HCT116 (cell line): ENCODE measurements around the gene GTF2I. TPM values are rescaled to one million over a fixed set of nuclear protein-coding genes. Genes with fewer than 3 reads are reported as not detected.
"Not testable (repeated sequence)": the region's sequence is repeated elsewhere in the genome, so short reads cannot be mapped to it uniquely, and the experiment has no call there.

Experiments used
- ATAC-seq: fragments of 200-7000 bp; cut with Tn5 transposase; 2 replicates; pipeline ENCODE4 v1.9.1; 2020; ENCODE audit warnings: mild to moderate bottlenecking, moderate library complexity
- BruUV-seq: library from RNA; stranded (reverse); fragments of 400-500 nt; replicated peaks from 2 replicates; lab custom pipeline; 2021; lab: Mats Ljungman, UMichigan
- CTCF ChIA-PET: fragments of 300-600 bp; sonication (Branson Sonifier 250); formaldehyde crosslinking; loops from one replicate; lab custom pipeline; 2021; ENCODE audit warnings: antibody characterized with exemption; lab: Charles Lee
- POLR2A ChIA-PET: fragments of 300-600, 350-600 bp; sonication (Branson Sonifier 250); formaldehyde crosslinking; loops from one replicate; lab custom pipeline; 2021; ENCODE audit warnings: antibody characterized with exemption; lab: Charles Lee
- RAD21 ChIA-PET, 2 experiments: fragments of 300-600 bp; sonication (Branson Sonifier 250); formaldehyde crosslinking; loops; one replicate each; lab custom pipeline; 2023; ENCODE audit warnings: low total read pairs in 2 of 2; ENCODE audit not compliant: uncharacterized antibody in 2 of 2, unreplicated experiment in 2 of 2, low non-redundant PET in 1 of 2; lab: Charles Lee
- DNase-seq: peaks from one replicate; pipeline ENCODE4 v3.0.0-alpha.2; 2010; ENCODE audit warnings: low read depth, low spot score
- H2AFZ ChIP-seq: fragments of 200-600 bp; shearing (Covaris generic), sonication (generic); 2 replicates; pipeline ENCODE4 v1.6.1; 2017; ENCODE audit warnings: low read depth, mixed run types, mixed read lengths, antibody characterized with exemption, low read length; ENCODE audit not compliant: poor library complexity, severe bottlenecking
- H3K27ac ChIP-seq: 2 replicates; pipeline ENCODE4 v1.5.1; 2012; ENCODE audit warnings: low read depth, low read length
- H3K27me3 ChIP-seq: fragments of 200-600 bp; sonication (generic); 2 replicates; pipeline ENCODE4 v1.6.1; 2016; ENCODE audit warnings: mixed run types, low read length, mixed read lengths; ENCODE audit not compliant: insufficient read depth
- H3K36me3 ChIP-seq, 2 experiments: fragments of 200-500 bp in 1 of 2; fragments of 200-600 bp in 1 of 2; sonication (Bioruptor generic) in 1 of 2; sonication (generic) in 1 of 2; 2 replicates each; pipeline versions ENCODE4 v1.5.1 to v1.6.1; 2014 to 2016; ENCODE audit warnings: low read length in 2 of 2, inconsistent platforms in 1 of 2, mixed read lengths in 1 of 2, mixed run types in 1 of 2; ENCODE audit not compliant: insufficient read depth in 2 of 2, control insufficient read depth in 1 of 2
- H3K4me1 ChIP-seq, 2 experiments: fragments of 200-600 bp in 1 of 2; sonication (generic) in 1 of 2; 2 replicates each; pipeline versions ENCODE4 v1.5.1 to v1.6.1; 2012 to 2017; ENCODE audit warnings: low read length in 2 of 2, inconsistent platforms in 1 of 2, mild to moderate bottlenecking in 1 of 2, mixed read lengths in 1 of 2, mixed run types in 1 of 2, moderate library complexity in 1 of 2; ENCODE audit not compliant: insufficient read depth in 2 of 2, control insufficient read depth in 1 of 2
- H3K4me2 ChIP-seq: fragments of 200-600 bp; sonication (generic); 2 replicates; pipeline ENCODE4 v1.6.1; 2017; ENCODE audit warnings: mixed run types, low read length, mixed read lengths
- H3K4me3 ChIP-seq, 2 experiments: fragments of 200-600 bp in 1 of 2; sonication (generic) in 1 of 2; replicated peaks in 1 of 2; 2 replicates each; pipeline ENCODE4 v1.5.1; 2011 to 2016; ENCODE audit warnings: low read length in 2 of 2, control low read depth in 1 of 2, low read depth in 1 of 2, mild to moderate bottlenecking in 1 of 2, mixed read lengths in 1 of 2, mixed run types in 1 of 2
- H3K79me2 ChIP-seq: fragments of 200-600 bp; sonication (generic); 2 replicates; pipeline ENCODE4 v1.6.1; 2017; ENCODE audit warnings: mild to moderate bottlenecking, mixed run types, low read length, moderate library complexity, mixed read lengths; ENCODE audit not compliant: insufficient read depth
- H3K9ac ChIP-seq: fragments of 200-600 bp; sonication (generic); 2 replicates; pipeline ENCODE4 v1.6.1; 2016; ENCODE audit warnings: low read length, mixed read lengths
- H3K9me2 ChIP-seq: fragments of 200-600 bp; sonication (generic), shearing (Covaris generic); 2 replicates; pipeline ENCODE4 v1.6.1; 2017; ENCODE audit warnings: mixed run types, mild to moderate bottlenecking, moderate library complexity; ENCODE audit not compliant: insufficient read depth
- H3K9me3 ChIP-seq, 2 experiments: fragments of 200-500 bp in 1 of 2; fragments of 200-600 bp in 1 of 2; sonication (Bioruptor generic) in 1 of 2; sonication (generic) in 1 of 2; 2 replicates each; pipeline ENCODE4 v1.6.1; 2014 to 2017; ENCODE audit warnings: low read length in 2 of 2, mixed read lengths in 2 of 2, inconsistent platforms in 1 of 2, low read depth in 1 of 2, mild to moderate bottlenecking in 1 of 2, mixed run types in 1 of 2, moderate library complexity in 1 of 2; ENCODE audit not compliant: control insufficient read depth in 1 of 2, insufficient read depth in 1 of 2
- H4K20me1 ChIP-seq: fragments of 200-600 bp; sonication (generic), shearing (Covaris generic); 2 replicates; pipeline ENCODE4 v1.6.1; 2017; ENCODE audit warnings: mixed run types, mild to moderate bottlenecking, moderate library complexity; ENCODE audit not compliant: insufficient read depth
- CBX3 ChIP-seq: IDR thresholded peaks from 2 replicates; pipeline ENCODE4 v1.6.1; 2012; ENCODE audit warnings: low read depth
- CEBPB ChIP-seq: IDR thresholded peaks from 2 replicates; pipeline ENCODE4 v1.6.1; 2012; ENCODE audit warnings: low read depth
- CTCF ChIP-seq, 3 experiments: fragments of 200-600 bp in 1 of 3; sonication (generic) in 1 of 3; IDR thresholded peaks in 2 of 3; conservative IDR thresholded peaks in 1 of 3; 2 replicates each; pipeline ENCODE4 v1.5.1; 2012 to 2017; ENCODE audit warnings: low read depth in 2 of 3, low read length in 2 of 3, antibody characterized with exemption in 1 of 3, borderline replicate concordance in 1 of 3, control low read depth in 1 of 3, mild to moderate bottlenecking in 1 of 3, mixed read lengths in 1 of 3, mixed run types in 1 of 3, moderate library complexity in 1 of 3; ENCODE audit not compliant: insufficient read depth in 1 of 3
- JUND ChIP-seq: IDR thresholded peaks from 2 replicates; pipeline ENCODE4 v1.6.1; 2012
- POLR2A ChIP-seq: IDR thresholded peaks from 2 replicates; pipeline ENCODE4 v1.7.0; 2011; ENCODE audit warnings: borderline replicate concordance; ENCODE audit not compliant: insufficient read depth, insufficient read length; ENCODE audit errors: extremely low read depth
- ZBTB33 ChIP-seq: IDR thresholded peaks from 2 replicates; pipeline ENCODE4 v1.6.1; 2011; ENCODE audit warnings: mild to moderate bottlenecking, low read length, moderate library complexity; ENCODE audit not compliant: insufficient replicate concordance; ENCODE audit errors: extremely low read depth
- intact Hi-C: fragments of 100-400 bp; cut with micrococcal nuclease; formaldehyde crosslinking; loops from 2 replicates; pipeline ENCODE4 v1.10.0; 2022
- total RNA-seq: library from RNA; stranded (reverse); gene quantifications from one replicate; pipeline ENCODE4 v1.2.1, GENCODE V29; 2021; ENCODE audit not compliant: unreplicated experiment
- TF ChIP-seq, protein P1 (sequence below): IDR thresholded peaks from 2 replicates; pipeline ENCODE4 v1.6.1; 2012

Gene GTF2I
- total RNA-seq, 1 experiment from 2014 or later, result 164 TPM

DNA sequence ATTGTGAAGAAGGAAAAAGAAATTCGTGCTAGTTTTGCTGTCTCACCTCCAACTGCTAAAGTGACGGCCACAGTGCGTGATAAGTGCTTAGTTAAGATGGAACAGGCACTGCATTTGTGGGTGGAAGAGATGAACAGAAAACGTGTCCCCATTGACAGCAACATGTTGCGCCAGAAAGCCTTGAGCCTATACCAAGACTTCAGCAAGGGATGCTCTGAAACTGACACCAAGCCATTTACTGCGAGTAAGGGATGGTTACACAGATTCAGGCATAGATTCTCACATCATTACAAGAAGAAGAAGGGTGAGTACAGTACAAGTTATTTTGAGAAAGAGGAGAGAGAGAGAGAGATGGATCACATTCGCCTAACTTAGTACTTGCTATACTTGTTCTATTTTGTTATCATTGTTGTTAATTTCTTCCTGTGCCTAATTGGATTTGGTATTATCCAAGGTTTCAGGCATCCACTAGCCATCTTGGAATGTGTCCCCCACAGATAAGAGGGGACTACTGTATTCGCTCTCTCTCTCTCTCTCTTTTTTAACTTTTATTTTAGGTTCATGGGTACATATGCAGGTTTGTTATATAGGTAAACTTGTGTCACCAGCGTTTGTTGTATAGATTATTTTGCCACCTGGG, 6.9 kb upstream of the GTF2I start:
- ATAC-seq, CTCF ChIA-PET, BruUV-seq: not testable (repeated sequence)

GRCh38 chr7:74651133-74651504, 6.4 kb upstream of the GTF2I start:
- intact Hi-C loops, H3K9ac ChIP-seq, RAD21 ChIA-PET: not testable (repeated sequence)

More for the DNA sequence above, 6.9 kb upstream of the GTF2I start:
- H3K9me3 ChIP-seq, RAD21 ChIA-PET, H3K36me3 ChIP-seq, H3K79me2 ChIP-seq, POLR2A ChIA-PET, intact Hi-C loops, H3K27me3 ChIP-seq, H3K27ac ChIP-seq, H3K9ac ChIP-seq, H3K4me1 ChIP-seq, DNase-seq, H3K9me2 ChIP-seq, H3K4me2 ChIP-seq, H4K20me1 ChIP-seq, H3K4me3 ChIP-seq, H2AFZ ChIP-seq: not testable (repeated sequence)

GRCh38 chr7:74653686-74654181, 3.8 kb upstream of the GTF2I start:
- Histone ChIP-seq H3K27ac (no peak overlapping the region), H3K4me2 (no peak overlapping the region), H4K20me1 (no peaks in the 10 kb centered on the region), H3K9me3 (no peaks in the 10 kb centered on the region), H3K9me2 (no peaks in the 10 kb centered on the region), H3K4me1 (peaks cover 7 to 21% of the 10 kb centered on the region in 2 experiments), H3K79me2 (peaks cover 8% of the 10 kb centered on the region), H3K9ac (no peak overlapping the region), H2AFZ (no peak overlapping the region), H3K36me3 (no peaks in the 10 kb centered on the region), H3K27me3 (no peaks in the 10 kb centered on the region), H3K4me3 (no peak overlapping the region)
- ChIA-PET RAD21 (no interaction called here), CTCF (interaction anchor here (0.6 kb wide), 1 partner anchor 11 kb away, joined by 3 read pairs; no protein-coding TSS in a partner anchor), POLR2A (no interaction called here)
- ATAC-seq, result no peak
- no peak for DNase-seq
- no TSS peak for BruUV-seq
- intact Hi-C loops, result no loop called here
- TF ChIP-seq, protein P1, sequence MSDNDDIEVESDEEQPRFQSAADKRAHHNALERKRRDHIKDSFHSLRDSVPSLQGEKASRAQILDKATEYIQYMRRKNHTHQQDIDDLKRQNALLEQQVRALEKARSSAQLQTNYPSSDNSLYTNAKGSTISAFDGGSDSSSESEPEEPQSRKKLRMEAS, result no peak
- no peak for TF ChIP-seq CEBPB
- no peak for TF ChIP-seq ZBTB33
- no peak for TF ChIP-seq CTCF (IDR thresholded peaks at IDR 0.05 in 2 of 3, conservative IDR thresholded peaks at IDR 0.05 in 1 of 3; ENCODE audit: borderline replicate concordance in 1 of 3, insufficient read depth in 1 of 3, low read depth in 2 of 3, low read length in 2 of 3)
- TF ChIP-seq JUND, result no peak
- no peak for TF ChIP-seq POLR2A
- TF ChIP-seq CBX3, result no peak

More at GRCh38 chr7:74651133-74651504, 6.4 kb upstream of the GTF2I start:
- H3K4me2 ChIP-seq, H3K9me2 ChIP-seq, H3K9me3 ChIP-seq, H3K4me3 ChIP-seq, H2AFZ ChIP-seq, H3K79me2 ChIP-seq, H3K27me3 ChIP-seq, H3K36me3 ChIP-seq, ATAC-seq, CTCF ChIA-PET, BruUV-seq, DNase-seq, POLR2A ChIA-PET, H4K20me1 ChIP-seq, H3K27ac ChIP-seq: not testable (repeated sequence)
- H3K4me1 ChIP-seq, result peaks cover 4 to 10% of the 10 kb centered on the region in 2 experiments
